GM12801 (cell line): ENCODE data around the gene ZBTB34.

Experiments used
- TF ChIP-seq, protein P1 (sequence below): IDR thresholded peaks from one replicate; pipeline ENCODE4 v1.5.1; 2011; ENCODE audit warnings: control low read depth; ENCODE audit not compliant: insufficient read length; ENCODE audit errors: extremely low read depth

ZBTB34 gene

DNA sequence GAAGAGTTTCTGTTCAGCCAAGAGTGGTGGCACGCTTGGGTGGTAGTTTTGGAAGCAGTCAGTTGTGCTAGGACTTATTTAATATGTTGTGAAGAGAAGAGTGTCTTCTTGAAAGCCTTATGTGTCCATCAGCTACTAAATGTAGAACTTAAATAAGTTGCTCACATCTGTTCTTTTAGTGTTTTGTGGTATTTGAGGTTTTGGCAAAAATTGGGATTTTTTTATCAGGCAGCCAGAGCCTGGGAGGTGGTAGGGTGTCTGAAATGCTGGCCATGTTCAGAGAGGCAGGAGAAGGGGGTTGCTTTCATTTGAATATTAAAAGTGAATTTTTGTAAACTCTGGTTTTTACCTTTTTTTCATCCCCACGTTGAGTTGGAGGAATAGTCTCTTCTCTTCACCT, 24.2 kb upstream of the ZBTB34 start:
- TF ChIP-seq, protein P1, sequence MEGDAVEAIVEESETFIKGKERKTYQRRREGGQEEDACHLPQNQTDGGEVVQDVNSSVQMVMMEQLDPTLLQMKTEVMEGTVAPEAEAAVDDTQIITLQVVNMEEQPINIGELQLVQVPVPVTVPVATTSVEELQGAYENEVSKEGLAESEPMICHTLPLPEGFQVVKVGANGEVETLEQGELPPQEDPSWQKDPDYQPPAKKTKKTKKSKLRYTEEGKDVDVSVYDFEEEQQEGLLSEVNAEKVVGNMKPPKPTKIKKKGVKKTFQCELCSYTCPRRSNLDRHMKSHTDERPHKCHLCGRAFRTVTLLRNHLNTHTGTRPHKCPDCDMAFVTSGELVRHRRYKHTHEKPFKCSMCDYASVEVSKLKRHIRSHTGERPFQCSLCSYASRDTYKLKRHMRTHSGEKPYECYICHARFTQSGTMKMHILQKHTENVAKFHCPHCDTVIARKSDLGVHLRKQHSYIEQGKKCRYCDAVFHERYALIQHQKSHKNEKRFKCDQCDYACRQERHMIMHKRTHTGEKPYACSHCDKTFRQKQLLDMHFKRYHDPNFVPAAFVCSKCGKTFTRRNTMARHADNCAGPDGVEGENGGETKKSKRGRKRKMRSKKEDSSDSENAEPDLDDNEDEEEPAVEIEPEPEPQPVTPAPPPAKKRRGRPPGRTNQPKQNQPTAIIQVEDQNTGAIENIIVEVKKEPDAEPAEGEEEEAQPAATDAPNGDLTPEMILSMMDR = no peak

DNA sequence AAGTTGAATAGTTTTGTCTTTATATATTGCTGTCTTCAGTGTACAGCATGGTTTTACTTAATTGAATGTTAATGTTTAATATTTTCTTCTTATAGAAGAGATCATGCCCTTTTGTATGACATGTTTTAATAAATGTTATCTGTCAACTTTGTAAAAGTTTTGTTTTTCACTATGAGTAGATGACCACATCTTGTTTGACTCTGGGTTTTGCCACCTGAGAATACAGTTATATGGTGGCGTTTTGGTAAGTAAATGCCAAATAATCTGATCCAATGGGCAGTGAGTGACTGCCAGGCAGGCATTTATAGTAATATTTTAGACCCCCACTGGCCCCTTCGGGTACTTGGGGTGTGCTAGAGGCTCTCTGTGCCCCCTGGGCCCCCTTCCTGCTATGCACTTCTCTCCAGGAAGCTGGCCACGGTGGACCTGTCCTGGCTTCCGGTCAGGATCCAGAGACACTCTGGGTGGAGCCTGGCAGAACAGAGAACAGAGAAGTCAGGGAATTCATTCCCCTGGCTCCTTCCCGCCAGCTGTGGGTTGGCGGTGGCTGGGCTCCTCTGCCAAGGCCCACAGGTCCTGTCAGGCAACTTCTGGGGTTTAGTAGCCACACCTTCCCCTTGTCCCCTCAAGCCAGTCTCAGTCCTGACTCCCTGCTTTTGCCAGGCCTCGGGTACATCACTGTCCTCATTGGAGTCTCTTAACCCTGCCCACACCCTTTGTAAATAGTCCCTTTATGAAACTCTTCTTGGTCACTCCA, 22.2 kb upstream of the ZBTB34 start:
- TF ChIP-seq, protein P1 = no peak

DNA sequence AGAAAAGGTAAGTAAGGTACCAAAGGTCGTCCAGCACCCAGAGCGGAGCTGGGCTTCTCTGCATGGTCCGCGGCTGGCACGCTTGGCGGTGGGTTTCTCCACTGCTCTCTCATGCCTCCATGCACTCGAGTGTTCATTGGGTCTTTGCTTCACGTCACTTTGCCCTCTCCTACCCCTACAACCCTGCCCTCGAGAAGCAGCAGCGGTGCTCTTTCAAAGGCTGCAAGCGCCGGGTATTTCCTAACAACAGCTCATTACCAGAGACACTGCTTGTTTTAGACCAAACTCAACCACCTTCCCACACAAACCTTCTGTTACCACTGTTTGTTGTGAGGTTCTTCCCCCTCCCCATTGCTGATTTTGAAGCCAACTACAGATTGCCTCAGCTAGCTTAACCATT, 21.5 kb upstream of the ZBTB34 start:
- TF ChIP-seq, protein P1 = no peak

DNA sequence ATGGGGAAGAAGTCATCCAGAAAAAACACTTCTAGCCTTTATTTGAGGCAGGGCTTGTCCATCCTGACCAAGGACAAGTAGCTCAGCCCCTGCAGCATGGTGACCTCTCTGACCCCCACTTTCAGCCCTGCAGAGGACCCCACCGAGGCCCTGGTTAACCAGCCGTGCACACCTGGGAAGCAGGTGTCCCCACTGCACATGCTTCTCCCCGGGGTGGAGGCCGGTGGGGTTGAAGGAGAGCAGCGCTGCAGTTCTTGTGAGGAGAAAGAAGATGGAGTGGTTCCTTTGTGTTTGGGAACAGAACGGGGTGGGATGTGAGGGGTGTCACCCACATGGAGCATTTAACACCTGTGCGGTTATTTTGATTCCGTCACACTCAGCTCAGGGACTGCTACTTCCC, 21.1 kb upstream of the ZBTB34 start:
- TF ChIP-seq, protein P1 = no peak

DNA sequence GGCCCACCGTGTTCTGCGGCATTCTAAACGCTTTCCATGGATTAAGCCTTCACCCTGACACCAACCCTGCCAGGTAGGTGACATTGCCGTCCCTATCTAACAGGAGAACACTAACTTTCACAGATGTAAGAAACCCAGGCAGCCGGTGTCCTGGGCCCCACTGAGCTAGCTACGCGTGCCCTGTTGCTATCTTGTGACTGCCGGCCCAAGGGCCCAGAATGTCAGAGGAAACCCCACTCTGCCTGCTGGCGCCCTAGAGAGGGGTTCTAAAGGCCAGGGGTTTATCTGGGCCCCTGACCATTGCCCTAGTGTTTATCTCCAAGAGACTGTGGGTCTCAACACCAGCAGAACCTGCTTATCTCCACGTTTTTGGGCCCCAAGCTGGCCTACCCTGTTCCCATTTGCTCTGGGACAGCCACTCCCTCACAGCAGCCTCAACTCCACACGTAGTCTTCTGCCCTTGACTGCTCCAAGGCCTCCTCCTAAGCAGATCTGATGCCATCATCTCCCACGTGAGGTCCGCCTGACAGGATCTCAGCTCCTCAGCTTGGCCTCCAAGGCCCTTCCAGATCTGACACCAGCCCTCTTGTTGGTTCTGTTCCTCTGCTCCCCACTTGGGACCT, 18.1 kb upstream of the ZBTB34 start:
- TF ChIP-seq, protein P1 = no peak

GRCh38 chr9:126842977-126843799, 17.3 kb upstream of the ZBTB34 start:
- TF ChIP-seq, protein P1 = no peak

- TF ChIP-seq, protein P1 = no peak
These were observed 16.4 kb upstream of the ZBTB34 start for GRCh38 chr9:126844085-126844484.
